ENCODE data around the gene GORASP2.

GORASP2 gene

DNA sequence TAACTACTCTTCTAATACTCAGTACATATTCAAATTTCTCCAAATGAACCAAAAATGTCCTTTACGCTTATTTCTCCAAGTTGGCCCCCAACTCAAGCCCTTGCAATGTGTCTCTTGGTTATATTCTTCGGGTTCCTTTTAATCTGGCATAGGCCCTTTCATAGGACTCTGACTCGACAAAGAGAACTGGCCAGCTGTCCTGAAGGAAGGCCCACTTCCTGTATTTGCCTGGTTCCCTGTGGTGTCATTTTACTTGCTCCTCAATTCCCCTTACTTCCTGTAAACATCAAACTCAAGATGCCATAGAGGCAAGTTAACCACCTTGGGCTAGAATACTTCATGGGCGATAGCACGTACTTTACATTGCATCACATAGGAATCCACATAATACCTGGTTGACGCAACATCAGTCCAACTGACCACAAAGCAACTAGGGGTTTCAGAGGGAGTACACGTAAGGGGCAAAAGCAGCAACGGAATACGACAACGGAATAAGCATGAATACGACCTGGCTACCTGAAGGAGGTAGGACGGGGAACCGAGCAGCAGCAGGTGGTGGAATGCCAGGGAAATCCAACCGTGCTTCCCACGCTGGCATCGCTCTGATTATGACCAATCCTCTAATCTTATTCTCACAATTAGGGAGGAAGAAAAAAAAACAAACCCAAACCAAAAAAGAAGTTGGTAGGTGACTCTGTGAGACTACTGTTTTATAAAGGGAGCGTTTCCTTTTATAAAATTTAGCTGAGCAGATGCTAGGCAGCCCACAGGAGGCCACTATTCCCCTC, 823 bp upstream of the GORASP2 start:
- Histone ChIP-seq H3K4me1 (ENCODE audit: control insufficient read depth, low read length) (peaks cover 35% of the 10 kb centered on the region), H3K9me3 (ENCODE audit: control insufficient read depth, insufficient read depth, low read length) (peaks cover 29% of the 10 kb centered on the region), H3K27me3 (ENCODE audit: control insufficient read depth, low read length) (no peaks in the 10 kb centered on the region), H3K4me3 (ENCODE audit: low read length) (peak overlapping the region; percentile 87), H3K36me3 (ENCODE audit: control insufficient read depth, low read length) (peaks cover 37% of the 10 kb centered on the region), H3K9me2 (replicated peaks; ENCODE audit: control insufficient read depth, low read length) (no peaks in the 10 kb centered on the region), H4K20me1 (ENCODE audit: control insufficient read depth, insufficient read depth, low read depth, low read length) (peaks cover 21% of the 10 kb centered on the region; the same call in 1 of the 2 replicates), H3K79me2 (ENCODE audit: control insufficient read depth, low read length) (peaks cover 49% of the 10 kb centered on the region), H3K4me2 (ENCODE audit: low read length) (peak overlapping the region; percentile 74), H3K27ac (ENCODE audit: low read depth, low read length) (peak overlapping the region; percentile 45), H3F3A (ENCODE audit: control insufficient read depth, insufficient read depth) (no peaks in the 10 kb centered on the region)
- TF ChIP-seq EZH2phosphoT487 (IDR thresholded peaks at IDR 0.05; ENCODE audit: borderline replicate concordance, low read length): no peak
- TF ChIP-seq, protein P1, sequence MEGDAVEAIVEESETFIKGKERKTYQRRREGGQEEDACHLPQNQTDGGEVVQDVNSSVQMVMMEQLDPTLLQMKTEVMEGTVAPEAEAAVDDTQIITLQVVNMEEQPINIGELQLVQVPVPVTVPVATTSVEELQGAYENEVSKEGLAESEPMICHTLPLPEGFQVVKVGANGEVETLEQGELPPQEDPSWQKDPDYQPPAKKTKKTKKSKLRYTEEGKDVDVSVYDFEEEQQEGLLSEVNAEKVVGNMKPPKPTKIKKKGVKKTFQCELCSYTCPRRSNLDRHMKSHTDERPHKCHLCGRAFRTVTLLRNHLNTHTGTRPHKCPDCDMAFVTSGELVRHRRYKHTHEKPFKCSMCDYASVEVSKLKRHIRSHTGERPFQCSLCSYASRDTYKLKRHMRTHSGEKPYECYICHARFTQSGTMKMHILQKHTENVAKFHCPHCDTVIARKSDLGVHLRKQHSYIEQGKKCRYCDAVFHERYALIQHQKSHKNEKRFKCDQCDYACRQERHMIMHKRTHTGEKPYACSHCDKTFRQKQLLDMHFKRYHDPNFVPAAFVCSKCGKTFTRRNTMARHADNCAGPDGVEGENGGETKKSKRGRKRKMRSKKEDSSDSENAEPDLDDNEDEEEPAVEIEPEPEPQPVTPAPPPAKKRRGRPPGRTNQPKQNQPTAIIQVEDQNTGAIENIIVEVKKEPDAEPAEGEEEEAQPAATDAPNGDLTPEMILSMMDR (IDR thresholded peaks at IDR 0.05; ENCODE audit: low read depth, low read length, poor library complexity, severe bottlenecking): no peak

DNA sequence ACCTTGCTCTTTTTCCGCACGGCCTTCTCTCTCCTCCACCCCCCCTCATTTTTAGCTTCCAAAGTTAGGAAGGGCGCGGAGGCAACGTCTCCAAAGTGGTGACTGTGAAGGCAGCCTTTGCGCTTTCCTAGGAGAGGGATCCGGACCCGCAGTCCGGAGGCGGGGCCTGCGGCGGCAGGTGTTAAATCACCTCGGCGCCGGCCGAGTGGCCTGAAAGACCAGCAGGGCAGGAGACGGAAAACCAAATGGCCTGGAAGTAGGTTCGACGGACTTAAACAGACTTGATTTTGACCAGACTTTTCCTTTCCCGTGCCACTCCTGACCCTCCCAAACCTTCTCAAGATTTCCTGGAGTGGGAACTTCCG, 615 bp downstream of the GORASP2 start:
- Histone ChIP-seq H3K79me2 (ENCODE audit: control insufficient read depth, low read length) (peaks cover 64% of the 10 kb centered on the region), H4K20me1 (ENCODE audit: control insufficient read depth, insufficient read depth, low read depth, low read length) (peaks cover 21% of the 10 kb centered on the region; the same call in 1 of the 2 replicates), H3K4me1 (ENCODE audit: control insufficient read depth, low read length) (peaks cover 35% of the 10 kb centered on the region), H3K36me3 (ENCODE audit: control insufficient read depth, low read length) (peaks cover 40% of the 10 kb centered on the region), H3K9me3 (ENCODE audit: control insufficient read depth, insufficient read depth, low read length) (peaks cover 14% of the 10 kb centered on the region), H3K4me2 (ENCODE audit: low read length) (peak overlapping the region; percentile 74), H3K4me3 (ENCODE audit: low read length) (peak overlapping the region; percentile 87), H3K27me3 (ENCODE audit: control insufficient read depth, low read length) (no peaks in the 10 kb centered on the region), H3K9me2 (replicated peaks; ENCODE audit: control insufficient read depth, low read length) (no peaks in the 10 kb centered on the region), H3F3A (ENCODE audit: control insufficient read depth, insufficient read depth) (no peaks in the 10 kb centered on the region), H3K27ac (ENCODE audit: low read depth, low read length) (peak overlapping the region; percentile 64)
- no peak for TF ChIP-seq EZH2phosphoT487 (IDR thresholded peaks at IDR 0.05; ENCODE audit: borderline replicate concordance, low read length)
- TF ChIP-seq, protein P1 (IDR thresholded peaks at IDR 0.05; ENCODE audit: low read depth, low read length, poor library complexity, severe bottlenecking): no peak

DNA sequence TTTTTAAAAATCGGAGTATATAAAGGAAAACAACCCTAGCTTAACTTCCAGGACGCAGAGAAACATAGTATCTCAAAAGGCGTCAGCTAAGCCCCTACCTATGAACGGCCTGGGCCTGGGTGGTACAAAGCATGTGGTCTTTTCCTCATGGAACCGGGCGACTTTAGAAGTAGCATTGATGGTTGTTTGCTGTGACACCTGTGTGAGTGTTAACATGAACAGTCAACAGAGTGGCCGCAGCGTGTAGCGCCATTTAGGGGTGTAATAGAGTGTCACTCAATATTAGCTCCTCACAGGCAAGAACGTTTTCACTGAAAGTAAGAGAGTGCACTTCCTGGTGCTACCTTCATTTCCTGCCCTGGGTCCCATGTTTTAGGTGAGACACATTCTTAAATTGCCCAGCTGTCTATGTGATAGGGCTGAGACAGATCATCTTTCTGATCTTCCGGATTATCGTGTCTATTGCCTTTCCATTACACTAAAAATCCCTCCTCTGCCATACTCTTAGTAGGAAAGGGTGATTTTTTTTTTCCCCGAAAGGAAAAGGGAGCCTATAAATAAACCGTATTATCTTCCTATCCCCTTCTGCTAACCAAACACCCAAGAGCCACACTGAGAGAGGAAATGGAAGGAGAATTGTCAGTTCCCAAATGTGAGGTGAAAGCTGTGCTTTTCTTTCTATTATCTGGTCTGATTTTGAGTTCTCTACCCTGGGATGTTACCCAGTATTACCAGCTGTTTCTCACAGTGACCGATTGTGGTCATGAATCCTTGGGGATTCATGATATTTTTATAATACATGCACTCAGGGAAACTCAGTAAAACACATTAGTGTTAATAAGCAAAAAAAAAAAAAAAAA, 1.3 kb downstream of the GORASP2 start:
- Histone ChIP-seq H3K4me1 (ENCODE audit: control insufficient read depth, low read length) (peaks cover 35% of the 10 kb centered on the region), H3K36me3 (ENCODE audit: control insufficient read depth, low read length) (peaks cover 43% of the 10 kb centered on the region), H3F3A (ENCODE audit: control insufficient read depth, insufficient read depth) (no peaks in the 10 kb centered on the region), H3K4me3 (ENCODE audit: low read length) (peak overlapping the region; percentile 87), H3K79me2 (ENCODE audit: control insufficient read depth, low read length) (peaks cover 71% of the 10 kb centered on the region), H3K27ac (ENCODE audit: low read depth, low read length) (peak overlapping the region; percentile 64), H4K20me1 (ENCODE audit: control insufficient read depth, insufficient read depth, low read depth, low read length) (peaks cover 21% of the 10 kb centered on the region; the same call in 1 of the 2 replicates), H3K4me2 (ENCODE audit: low read length) (peak overlapping the region; percentile 74), H3K9me2 (replicated peaks; ENCODE audit: control insufficient read depth, low read length) (no peaks in the 10 kb centered on the region), H3K9me3 (ENCODE audit: control insufficient read depth, insufficient read depth, low read length) (peaks cover 7% of the 10 kb centered on the region), H3K27me3 (ENCODE audit: control insufficient read depth, low read length) (no peaks in the 10 kb centered on the region)
- TF ChIP-seq EZH2phosphoT487 (IDR thresholded peaks at IDR 0.05; ENCODE audit: borderline replicate concordance, low read length): no peak
- TF ChIP-seq, protein P1 (IDR thresholded peaks at IDR 0.05; ENCODE audit: low read depth, low read length, poor library complexity, severe bottlenecking): peak; percentile 20

All from DOHH2 (cell line).